IMR-90 (cell line): ENCODE data around the gene GH2. TPM values are rescaled to one million over a fixed set of nuclear protein-coding genes. Genes with fewer than 3 reads are reported as not detected.

Experiments used
- ATAC-seq: fragments of 200-7000 bp; cut with Tn5 transposase; 2 replicates; pipeline ENCODE4 v1.9.1; 2020; ENCODE audit warnings: low read depth, mild to moderate bottlenecking, moderate library complexity
- BruUV-seq: library from RNA; stranded (reverse); fragments of 400-500 nt; replicated peaks from 2 replicates; lab custom pipeline; 2021; lab: Mats Ljungman, UMichigan
- CTCF ChIA-PET: fragments of 300-600 bp; formaldehyde crosslinking; extraction: SDS; loops from one replicate; lab custom pipeline; 2021; ENCODE audit warnings: antibody characterized with exemption; lab: Yijun Ruan, JAX
- POLR2A ChIA-PET: fragments of 300-600 bp; sonication (Branson Sonifier 250); formaldehyde crosslinking; loops from one replicate; lab custom pipeline; 2022; ENCODE audit warnings: antibody characterized with exemption; ENCODE audit not compliant: unreplicated experiment; lab: Charles Lee
- DNase-seq: peaks from one replicate; pipeline ENCODE4 v3.0.0; 2013
- H2AFZ ChIP-seq: replicated peaks from 2 replicates; pipeline ENCODE3; 2013; ENCODE audit warnings: low read length, mild to moderate bottlenecking; ENCODE audit not compliant: poor library complexity
- H2AK5ac ChIP-seq: 2 replicates; pipeline ENCODE4 v1.6.1; 2013; ENCODE audit warnings: low read depth, low read length, inconsistent platforms
- H2AK9ac ChIP-seq: replicated peaks from 2 replicates; pipeline ENCODE3; 2013; ENCODE audit warnings: mild to moderate bottlenecking, low read depth, low read length, moderate library complexity; ENCODE audit not compliant: poor library complexity
- H2BK120ac ChIP-seq: 2 replicates; pipeline ENCODE4 v1.6.1; 2013; ENCODE audit warnings: low read depth, low read length, inconsistent platforms
- H2BK15ac ChIP-seq: 3 replicates; pipeline ENCODE4 v1.6.1; 2013; ENCODE audit warnings: low read depth, low read length, inconsistent platforms
- H2BK20ac ChIP-seq: 2 replicates; pipeline ENCODE4 v1.6.1; 2013; ENCODE audit warnings: low read depth, mild to moderate bottlenecking, inconsistent platforms, low read length, moderate library complexity
- H2BK5ac ChIP-seq: 2 replicates; pipeline ENCODE4 v1.6.1; 2013; ENCODE audit warnings: mild to moderate bottlenecking, low read depth, low read length, inconsistent platforms; ENCODE audit not compliant: poor library complexity, severe bottlenecking
- H3K14ac ChIP-seq: replicated peaks from 2 replicates; pipeline ENCODE4 v1.6.1; 2013; ENCODE audit warnings: low read depth, low read length, inconsistent platforms
- H3K18ac ChIP-seq: 2 replicates; pipeline ENCODE4 v1.6.1; 2013; ENCODE audit warnings: low read depth, low read length, control low read depth
- H3K23ac ChIP-seq: 2 replicates; pipeline ENCODE4 v1.6.1; 2013; ENCODE audit warnings: low read depth, low read length, inconsistent platforms
- H3K27ac ChIP-seq: 2 replicates; pipeline ENCODE4 v1.5.1; 2013; ENCODE audit warnings: mild to moderate bottlenecking, control low read depth, low read length; ENCODE audit not compliant: insufficient read depth
- H3K27me3 ChIP-seq: 2 replicates; pipeline ENCODE4 v1.6.1; 2013; ENCODE audit warnings: low read length; ENCODE audit not compliant: control insufficient read depth, insufficient read depth
- H3K36me3 ChIP-seq: 2 replicates; pipeline ENCODE4 v1.6.1; 2013; ENCODE audit warnings: low read length, mixed read lengths; ENCODE audit not compliant: control insufficient read depth, insufficient read depth
- H3K4ac ChIP-seq: 2 replicates; pipeline ENCODE4 v1.6.1; 2013; ENCODE audit warnings: low read depth, low read length, inconsistent platforms
- H3K4me1 ChIP-seq: 2 replicates; pipeline ENCODE4 v1.6.1; 2013; ENCODE audit warnings: low read length, mixed read lengths; ENCODE audit not compliant: control insufficient read depth, insufficient read depth
- H3K4me2 ChIP-seq: 2 replicates; pipeline ENCODE4 v1.6.1; 2013; ENCODE audit warnings: low read depth, mild to moderate bottlenecking, control low read depth, low read length, moderate library complexity
- H3K4me3 ChIP-seq: 2 replicates; pipeline ENCODE4 v1.5.1; 2013; ENCODE audit warnings: low read depth, mild to moderate bottlenecking, control low read depth, low read length, moderate library complexity; ENCODE audit not compliant: insufficient read depth
- H3K56ac ChIP-seq: 2 replicates; pipeline ENCODE4 v1.6.1; 2013; ENCODE audit warnings: low read length, inconsistent platforms; ENCODE audit not compliant: insufficient read depth; ENCODE audit errors: extremely low read depth
- H3K79me1 ChIP-seq, 2 experiments: 2 replicates each; pipeline ENCODE4 v1.6.1; 2013; ENCODE audit warnings: low read length in 2 of 2, inconsistent platforms in 1 of 2, low read depth in 1 of 2
- H3K9ac ChIP-seq: 2 replicates; pipeline ENCODE4 v1.6.1; 2013; ENCODE audit warnings: low read depth, low read length, control low read depth
- H3K9me1 ChIP-seq: 2 replicates; pipeline ENCODE4 v1.6.1; 2013; ENCODE audit warnings: low read length, inconsistent platforms; ENCODE audit not compliant: insufficient read depth
- H3K9me3 ChIP-seq: 2 replicates; pipeline ENCODE4 v1.6.1; 2013; ENCODE audit warnings: low read length; ENCODE audit not compliant: control insufficient read depth, insufficient read depth
- H4K20me1 ChIP-seq: 2 replicates; pipeline ENCODE4 v1.6.1; 2013; ENCODE audit warnings: low read length, inconsistent platforms; ENCODE audit not compliant: insufficient read depth
- H4K5ac ChIP-seq: 2 replicates; pipeline ENCODE4 v1.6.1; 2013; ENCODE audit warnings: mild to moderate bottlenecking, low read depth, low read length, control low read depth
- H4K8ac ChIP-seq, 2 experiments: 2 replicates each; pipeline ENCODE4 v1.6.1; 2013; ENCODE audit warnings: low read depth in 2 of 2, low read length in 2 of 2, control low read depth in 1 of 2, inconsistent platforms in 1 of 2
- H4K91ac ChIP-seq: 2 replicates; pipeline ENCODE4 v1.6.1; 2013; ENCODE audit warnings: low read depth, low read length, inconsistent platforms; ENCODE audit not compliant: insufficient read depth
- CEBPB ChIP-seq: IDR thresholded peaks from 2 replicates; pipeline ENCODE4 v1.6.1; 2012; ENCODE audit warnings: low read depth, low read length, improper control_type of control experiment
- CTCF ChIP-seq: conservative IDR thresholded peaks from 2 replicates; pipeline ENCODE4 v1.5.1; 2012; ENCODE audit warnings: mild to moderate bottlenecking, low read depth, low read length, improper control_type of control experiment
- ELK1 ChIP-seq: fragments of 150-350 bp; IDR thresholded peaks from 2 replicates; pipeline ENCODE4 v1.6.1; 2016; ENCODE audit warnings: low read depth, mild to moderate bottlenecking, low read length, moderate library complexity, borderline replicate concordance
- FOS ChIP-seq: fragments of 150-350 bp; IDR thresholded peaks from 2 replicates; pipeline ENCODE4 v1.6.1; 2016; ENCODE audit warnings: low read depth, low read length
- MAFK ChIP-seq: IDR thresholded peaks from 2 replicates; pipeline ENCODE4 v1.6.1; 2012; ENCODE audit warnings: low read depth, low read length, improper control_type of control experiment
- MXI1 ChIP-seq: IDR thresholded peaks from 2 replicates; pipeline ENCODE4 v1.6.1; 2012; ENCODE audit warnings: low read depth, mild to moderate bottlenecking, low read length, moderate library complexity, borderline replicate concordance
- NFE2L2 ChIP-seq: fragments of 150-350 bp; IDR thresholded peaks from 2 replicates; pipeline ENCODE4 v1.6.1; 2016; ENCODE audit warnings: low read depth, mild to moderate bottlenecking, low read length
- POLR2A ChIP-seq: IDR thresholded peaks from 2 replicates; pipeline ENCODE4 v1.6.1; 2012; ENCODE audit warnings: mild to moderate bottlenecking, low read depth, low read length
- RCOR1 ChIP-seq: IDR thresholded peaks from 2 replicates; pipeline ENCODE4 v1.6.1; 2012; ENCODE audit warnings: mild to moderate bottlenecking, low read length, improper control_type of control experiment; ENCODE audit not compliant: insufficient replicate concordance
- SMC3 ChIP-seq: fragments of 150-350 bp; IDR thresholded peaks from 2 replicates; pipeline ENCODE4 v1.6.1; 2016; ENCODE audit warnings: low read depth, mild to moderate bottlenecking, antibody characterized with exemption, low read length, moderate library complexity
- USF2 ChIP-seq: fragments of 150-350 bp; IDR thresholded peaks from 2 replicates; pipeline ENCODE4 v1.6.1; 2017; ENCODE audit warnings: mild to moderate bottlenecking, antibody characterized with exemption, low read length, low read depth
- WGBS, 2 experiments: methylation state at CpG; one replicate each; pipeline versions ENCODE4 v1.1.5 to v1.1.7; 2013; ENCODE audit warnings: missing lambda C conversion rate in 2 of 2; ENCODE audit not compliant: insufficient read length in 1 of 2; ENCODE audit errors: extremely low coverage in 2 of 2; 5-methylcytosine and 5-hydroxymethylcytosine counted together
- dilution Hi-C: fragments of 300-500 bp; cut with HindIII; formaldehyde crosslinking; loops from one replicate; pipeline ENCODE4 v1.14.3; 2018; ENCODE audit warnings: low sequenced_read_pairs; ENCODE audit not compliant: unreplicated experiment
- in situ Hi-C: fragments of 300-500 bp; cut with MboI; formaldehyde crosslinking; loops from 3 replicates; pipeline ENCODE4 v1.14.3; 2019; ENCODE audit warnings: low sequenced_read_pairs, inconsistent platforms, mixed read lengths
- intact Hi-C: fragments of 100-400 bp; cut with micrococcal nuclease; formaldehyde crosslinking; loops from 2 replicates; pipeline ENCODE4 v1.10.0; 2022
- polyA plus RNA-seq, 3 experiments: library from polyadenylated mRNA; depleted of rRNA; stranded (reverse); fragments of >200 nt; gene quantifications; 2 replicates each; pipeline ENCODE4 v1.2.3, GENCODE V29; 2012; ENCODE audit warnings: low replicate concordance in 1 of 3
- total RNA-seq: library from RNA; depleted of rRNA; stranded (reverse); fragments of >200 nt; gene quantifications from 2 replicates; pipeline ENCODE4 v1.2.3, GENCODE V29; 2012

The GH2 gene
- total and polyA plus RNA-seq, 2 of the 4 experiments (the other 2 are of a cell fraction): not detected

- Histone ChIP-seq H2AK9ac (peak overlapping the region; percentile 82), H2BK120ac (no peak overlapping the region), H3K27ac (no peak overlapping the region), H3K79me1 (peaks cover 21 to 79% of the 10 kb centered on the region in 2 experiments), H3K4me3 (no peak overlapping the region), H2BK20ac (no peak overlapping the region), H4K8ac (no peak overlapping the region), H3K27me3 (no peaks in the 10 kb centered on the region), H3K9me1 (no peaks in the 10 kb centered on the region; the same call in 1 of the 2 replicates), H3K9ac (no peak overlapping the region), H2BK15ac (no peak overlapping the region), H3K36me3 (peaks cover 71% of the 10 kb centered on the region), H3K23ac (no peak overlapping the region), H3K4ac (no peak overlapping the region), H2AFZ (no peak overlapping the region), H3K4me2 (no peak overlapping the region), H3K9me3 (no peaks in the 10 kb centered on the region), H4K20me1 (peaks cover 51% of the 10 kb centered on the region), H3K4me1 (peaks cover 7% of the 10 kb centered on the region), H2AK5ac (no peak overlapping the region), H4K91ac (no peak overlapping the region), H3K56ac (no peak overlapping the region), H3K14ac (no peak overlapping the region), H4K5ac (no peak overlapping the region), H3K18ac (no peak overlapping the region), H2BK5ac (peak overlapping the region; percentile 6)
- intact Hi-C loops (no loop called here), dilution Hi-C loops (no loop called here), in situ Hi-C loops (no loop called here)
- POLR2A ChIA-PET: interaction anchor here (0.7 kb wide), 1 partner anchor 17 kb away, joined by 3 read pairs; no protein-coding TSS in a partner anchor
- TF ChIP-seq FOS: no peak
- no peak for TF ChIP-seq SMC3
- TF ChIP-seq NFE2L2: no peak
- no peak for TF ChIP-seq USF2
- TF ChIP-seq RCOR1: no peak
- TF ChIP-seq POLR2A: no peak
- TF ChIP-seq MAFK: no peak
- TF ChIP-seq MXI1: no peak
- TF ChIP-seq CTCF: no peak
- no peak for TF ChIP-seq CEBPB
- no peak for TF ChIP-seq ELK1
- WGBS, 2 experiments: 92% methylated on average over 5 of the region's 15 CpGs; no CpG with 5 or more reads in 1 of the 2 experiments
- CTCF ChIA-PET: interaction anchor here (0.6 to 1.4 kb wide), 3 partner anchors 33 to 267 kb away, joined by 3 read pairs; no protein-coding TSS in a partner anchor
- ATAC-seq (no peak), DNase-seq (no peak)
- BruUV-seq: no TSS peak
Observed at GRCh38 chr17:63833741-63834373, 47.9 kb downstream of the GH2 start.
